Kidney (tissue), 14 donors: ENCODE data around the gene SRSF3. TPM values are rescaled to one million over a fixed set of nuclear protein-coding genes. Genes with fewer than 3 reads are reported as not detected.

ENCODE experiments used
- DNase-seq, 5 donors: peaks; one replicate each; pipeline ENCODE4 v3.0.0-alpha.2; 2013 to 2020
- FAIRE-seq: peaks from 2 replicates; lab custom pipeline; 2012; peaks lifted over from hg19 to GRCh38; lab: Jason Lieb, UNC
- H3K27ac ChIP-seq, 2 donors: one replicate each; pipeline ENCODE4 v1.7.0; 2013; ENCODE audit warnings: low read depth in 2 of 2, low read length in 2 of 2, inconsistent platforms in 1 of 2
- H3K27me3 ChIP-seq: one replicate; pipeline ENCODE4 v1.7.1; 2013; ENCODE audit warnings: low read length, inconsistent platforms; ENCODE audit not compliant: control insufficient read depth, insufficient read depth
- H3K36me3 ChIP-seq, 3 donors: one replicate each; pipeline versions ENCODE4 v1.7.0 to v1.7.1; 2013; ENCODE audit warnings: low read length in 3 of 3, control low read depth in 1 of 3, inconsistent platforms in 1 of 3; ENCODE audit not compliant: insufficient read depth in 3 of 3, control insufficient read depth in 2 of 3
- H3K4me1 ChIP-seq, 3 donors: one replicate each; pipeline versions ENCODE4 v1.7.0 to v1.7.1; 2013; ENCODE audit warnings: low read length in 3 of 3, inconsistent platforms in 1 of 3, low read depth in 1 of 3; ENCODE audit not compliant: control insufficient read depth in 2 of 3, insufficient read depth in 2 of 3
- H3K4me3 ChIP-seq, 3 donors: one replicate each; pipeline versions ENCODE4 v1.7.0 to v1.8.1; 2013; ENCODE audit warnings: low read length in 3 of 3, control low read depth in 1 of 3, inconsistent platforms in 1 of 3
- H3K9ac ChIP-seq, 3 donors: one replicate each; pipeline versions ENCODE4 v1.7.0 to v1.7.1; 2013; ENCODE audit warnings: low read length in 3 of 3, control low read depth in 1 of 3, inconsistent platforms in 1 of 3
- H3K9me3 ChIP-seq, 3 donors: one replicate each; pipeline versions ENCODE4 v1.7.0 to v1.7.1; 2013; ENCODE audit warnings: low read length in 3 of 3, control low read depth in 1 of 3, inconsistent platforms in 1 of 3; ENCODE audit not compliant: control insufficient read depth in 2 of 3, insufficient read depth in 1 of 3
- CTCF ChIP-seq: IDR thresholded peaks from 3 replicates; pipeline ENCODE4 v1.5.1; 2012; ENCODE audit warnings: mild to moderate bottlenecking, moderate library complexity, borderline replicate concordance; ENCODE audit not compliant: insufficient read depth; ENCODE audit errors: extremely low read depth
- intact Hi-C: fragments of 100-400 bp; cut with DNase I; formaldehyde crosslinking; loops from one replicate; pipeline ENCODE4 v1.11.1; 2022
- polyA plus RNA-seq: library from polyadenylated mRNA; stranded (reverse); fragments of 350-450 nt; fragmentation: Illumina TruSeq; extraction: RNeasy Lipid Tissue Mini Kit (QIAGEN cat#74804); gene quantifications from one replicate; pipeline ENCODE4 v1.2.3, GENCODE V29; 2014; ENCODE audit warnings: low read depth, low replicate concordance; ENCODE audit not compliant: insufficient read depth
- total RNA-seq: library from RNA; stranded (reverse); fragmentation: NEBNext Ultra II Directional; extraction: Animal tissue kit (Norgen Biotek cat#: 25700); gene quantifications from one replicate; pipeline ENCODE4 v1.2.1, GENCODE V29; 2021
- donor health status: control.
- donor health status: control.
- donor health status: control.
- donor health status: control.
- donor health status: control.
- donor health status: DM: yes; HTN: yes; CAD: no.
- donor health status: Normal renal cell carcinoma (clear cell type).

SRSF3 gene
- total and polyA plus RNA-seq, 2 donors from 2014 or later: 222 to 257 TPM

- FAIRE-seq (no peak), DNase-seq (no peak)
- TF ChIP-seq CTCF: no peak
- no peaks in the 10 kb centered on the region for H3K27me3 ChIP-seq
- no peak overlapping the region for H3K4me3 ChIP-seq
- H3K27ac ChIP-seq: no peak overlapping the region
- no peak overlapping the region for H3K9ac ChIP-seq
- intact Hi-C loops: no loop called here
- H3K4me1 ChIP-seq: peaks cover 0 to 24% (median 7%) of the 10 kb centered on the region in 3 donors
- no peaks in the 10 kb centered on the region for H3K36me3 ChIP-seq
- no peaks in the 10 kb centered on the region for H3K9me3 ChIP-seq
Measured at GRCh38 chr6:36548401-36548743, 45.8 kb upstream of the SRSF3 start.

- intact Hi-C loops: no loop called here
- FAIRE-seq (no peak), DNase-seq (peak in 1 of 5 donors; percentile 19)
- no peaks in the 10 kb centered on the region for H3K27me3 ChIP-seq
- no peak overlapping the region for H3K27ac ChIP-seq
- no peak overlapping the region for H3K9ac ChIP-seq
- H3K36me3 ChIP-seq: no peaks in the 10 kb centered on the region
- no peak overlapping the region for H3K4me3 ChIP-seq
- no peak for TF ChIP-seq CTCF
- peaks cover 0 to 12% (median 2%) of the 10 kb centered on the region in 3 donors for H3K4me1 ChIP-seq
- H3K9me3 ChIP-seq: no peaks in the 10 kb centered on the region
Measured at GRCh38 chr6:36550473-36551000, 43.6 kb upstream of the SRSF3 start.

- no peak for TF ChIP-seq CTCF
- DNase-seq (no peak), FAIRE-seq (no peak)
- Histone ChIP-seq H3K9me3 (no peaks in the 10 kb centered on the region), H3K36me3 (no peaks in the 10 kb centered on the region), H3K27ac (no peak overlapping the region), H3K4me1 (no peaks in the 10 kb centered on the region), H3K4me3 (no peak overlapping the region), H3K27me3 (no peaks in the 10 kb centered on the region), H3K9ac (no peak overlapping the region)
- intact Hi-C loops: no loop called here
Measured at GRCh38 chr6:36555750-36556252, 38.4 kb upstream of the SRSF3 start.

GRCh38 chr6:36556281-36556680, 37.9 kb upstream of the SRSF3 start:
- Histone ChIP-seq H3K9me3 (no peaks in the 10 kb centered on the region), H3K27me3 (no peaks in the 10 kb centered on the region), H3K4me1 (no peaks in the 10 kb centered on the region), H3K4me3 (no peak overlapping the region), H3K9ac (no peak overlapping the region), H3K27ac (no peak overlapping the region), H3K36me3 (no peaks in the 10 kb centered on the region)
- intact Hi-C loops: no loop called here
- DNase-seq: no peak
- no peak for TF ChIP-seq CTCF
- FAIRE-seq: no peak
